WTC11 (cell line): ENCODE measurements around the gene OGDH.

Experiments
- CREB1 ChIP-seq: sonication (generic); formaldehyde crosslinking; IDR thresholded peaks from 2 replicates; pipeline ENCODE4 v1.8.0; 2023; ENCODE audit warnings: mild to moderate bottlenecking, missing genetic modification reagents
- CTCF ChIP-seq: fragments of 200-600 bp; IDR thresholded peaks from 2 replicates; pipeline ENCODE4 v1.8.0; 2022; ENCODE audit warnings: antibody characterized with exemption
- E2F1 ChIP-seq: sonication (generic); formaldehyde crosslinking; IDR thresholded peaks from 2 replicates; pipeline ENCODE4 v1.8.0; 2022; ENCODE audit warnings: mild to moderate bottlenecking, missing genetic modification reagents
- ELF4 ChIP-seq: sonication (generic); formaldehyde crosslinking; IDR thresholded peaks from 2 replicates; pipeline ENCODE4 v1.8.1; 2022; ENCODE audit warnings: low read depth, mild to moderate bottlenecking, moderate library complexity, missing genetic modification reagents
- KAT7 ChIP-seq: sonication (generic); formaldehyde crosslinking; IDR thresholded peaks from 2 replicates; pipeline ENCODE4 v1.8.1; 2023; ENCODE audit warnings: missing genetic modification reagents, mild to moderate bottlenecking, borderline replicate concordance
- NFYB ChIP-seq: sonication (generic); formaldehyde crosslinking; conservative IDR thresholded peaks from 2 replicates; pipeline ENCODE4 v1.8.0; 2022; ENCODE audit warnings: low read depth, missing genetic modification reagents
- NR2C2 ChIP-seq: sonication (generic); formaldehyde crosslinking; IDR thresholded peaks from 2 replicates; pipeline ENCODE4 v1.8.0; 2022; ENCODE audit warnings: mild to moderate bottlenecking, missing genetic modification reagents
- NR3C1 ChIP-seq: sonication (generic); formaldehyde crosslinking; conservative IDR thresholded peaks from 2 replicates; pipeline ENCODE4 v1.8.1; 2023; ENCODE audit warnings: low read depth, mild to moderate bottlenecking, missing genetic modification reagents
- TCF7 ChIP-seq: sonication (generic); formaldehyde crosslinking; IDR thresholded peaks from 2 replicates; pipeline ENCODE4 v1.8.0; 2022; ENCODE audit warnings: mild to moderate bottlenecking, low read depth, missing genetic modification reagents, moderate library complexity
- TEAD4 ChIP-seq: sonication (generic); formaldehyde crosslinking; IDR thresholded peaks from 2 replicates; pipeline ENCODE4 v1.8.0; 2022; ENCODE audit warnings: mild to moderate bottlenecking, missing genetic modification reagents
- USF2 ChIP-seq: sonication (generic); formaldehyde crosslinking; IDR thresholded peaks from 2 replicates; pipeline ENCODE4 v1.8.1; 2023; ENCODE audit warnings: mild to moderate bottlenecking, missing genetic modification reagents, moderate library complexity
- ZNF423 ChIP-seq: fragments of 250-450 bp; sonication (Bioruptor Pico); IDR thresholded peaks from 2 replicates; pipeline ENCODE4 v2.1.2; 2022; ENCODE audit warnings: mild to moderate bottlenecking, moderate library complexity
- TF ChIP-seq, protein P1 (sequence below): sonication (generic); formaldehyde crosslinking; IDR thresholded peaks from 2 replicates; pipeline ENCODE4 v1.8.1; 2022; ENCODE audit warnings: mild to moderate bottlenecking, missing genetic modification reagents, moderate library complexity, borderline replicate concordance

- TF ChIP-seq CTCF (no peak), NR2C2 (CRISPR knock-in tag) (no peak), ELF4 (CRISPR knock-in tag) (no peak), ZNF423 (no peak), USF2 (no peak), CREB1 (CRISPR knock-in tag) (no peak), KAT7 (CRISPR knock-in tag) (no peak), NFYB (CRISPR knock-in tag) (no peak), TCF7 (CRISPR knock-in tag) (no peak), E2F1 (CRISPR knock-in tag) (no peak), TEAD4 (no peak), NR3C1 (CRISPR knock-in tag) (no peak)
- TF ChIP-seq, protein P1, sequence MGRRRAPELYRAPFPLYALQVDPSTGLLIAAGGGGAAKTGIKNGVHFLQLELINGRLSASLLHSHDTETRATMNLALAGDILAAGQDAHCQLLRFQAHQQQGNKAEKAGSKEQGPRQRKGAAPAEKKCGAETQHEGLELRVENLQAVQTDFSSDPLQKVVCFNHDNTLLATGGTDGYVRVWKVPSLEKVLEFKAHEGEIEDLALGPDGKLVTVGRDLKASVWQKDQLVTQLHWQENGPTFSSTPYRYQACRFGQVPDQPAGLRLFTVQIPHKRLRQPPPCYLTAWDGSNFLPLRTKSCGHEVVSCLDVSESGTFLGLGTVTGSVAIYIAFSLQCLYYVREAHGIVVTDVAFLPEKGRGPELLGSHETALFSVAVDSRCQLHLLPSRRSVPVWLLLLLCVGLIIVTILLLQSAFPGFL (CRISPR knock-in tag): no peak
Measured at GRCh38 chr7:44575054-44575453, 31.4 kb upstream of the OGDH start.
